ENCODE results near the gene IFI44L.

IFI44L gene

GRCh38 chr1:78640462-78640861, 20.2 kb downstream of the IFI44L start:
- FAIRE-seq, result no peak
- DNase-seq (ENCODE audit: low spot score), result no peak

DNA sequence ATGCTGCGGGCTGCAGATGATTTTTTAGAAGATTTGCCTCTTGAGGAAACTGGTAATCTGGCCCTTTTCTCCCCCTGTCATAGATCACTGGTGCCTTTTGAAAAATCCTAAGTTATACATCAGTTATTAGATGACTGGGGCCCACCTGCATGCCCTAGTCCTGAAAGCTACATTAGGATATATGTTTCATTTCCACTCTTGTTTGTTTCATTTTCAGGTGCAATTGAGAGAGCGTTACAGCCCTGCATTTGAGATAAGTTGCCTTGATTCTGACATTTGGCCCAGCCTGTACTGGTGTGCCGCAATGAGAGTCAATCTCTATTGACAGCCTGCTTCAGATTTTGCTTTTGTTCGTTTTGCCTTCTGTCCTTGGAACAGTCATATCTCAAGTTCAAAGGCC, 21.3 kb downstream of the IFI44L start:
- FAIRE-seq (no peak), DNase-seq (ENCODE audit: low spot score) (no peak)

GRCh38 chr1:78645723-78646122, 25.5 kb downstream of the IFI44L start:
- FAIRE-seq (no peak), DNase-seq (ENCODE audit: low spot score) (no peak)

- no peak for DNase-seq (ENCODE audit: low spot score)
- FAIRE-seq, result no peak
These were observed 27.0 kb downstream of the IFI44L start for GRCh38 chr1:78647238-78647637.

DNA sequence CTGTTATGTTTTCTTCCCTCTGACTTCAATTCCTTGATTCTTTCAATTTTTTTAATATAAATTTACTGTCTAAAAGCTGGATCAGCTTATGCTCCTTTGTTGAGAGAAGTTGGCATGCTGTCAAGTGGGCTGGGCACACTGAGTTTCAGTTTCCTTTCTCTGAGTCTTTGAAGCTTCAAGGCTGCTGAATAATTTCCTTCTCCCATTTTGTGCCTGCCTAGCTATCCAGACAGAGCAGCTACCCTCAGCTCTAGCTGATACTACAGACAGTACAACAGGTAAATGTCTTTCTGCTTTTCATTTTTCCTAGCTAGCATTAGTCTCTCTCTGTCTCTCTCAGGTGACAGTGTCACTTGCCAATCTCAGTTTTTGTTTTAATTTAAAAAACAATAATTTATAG, 29.4 kb downstream of the IFI44L start, which contains the start of gene IFI44:
Gene IFI44, plus strand, starts transcription at position 204 of the 400 bp plus-strand sequence. CDS start 365 bp downstream, outside the sequence.
- DNase-seq (ENCODE audit: low spot score) (peak; percentile 62), FAIRE-seq (no peak)

DNA sequence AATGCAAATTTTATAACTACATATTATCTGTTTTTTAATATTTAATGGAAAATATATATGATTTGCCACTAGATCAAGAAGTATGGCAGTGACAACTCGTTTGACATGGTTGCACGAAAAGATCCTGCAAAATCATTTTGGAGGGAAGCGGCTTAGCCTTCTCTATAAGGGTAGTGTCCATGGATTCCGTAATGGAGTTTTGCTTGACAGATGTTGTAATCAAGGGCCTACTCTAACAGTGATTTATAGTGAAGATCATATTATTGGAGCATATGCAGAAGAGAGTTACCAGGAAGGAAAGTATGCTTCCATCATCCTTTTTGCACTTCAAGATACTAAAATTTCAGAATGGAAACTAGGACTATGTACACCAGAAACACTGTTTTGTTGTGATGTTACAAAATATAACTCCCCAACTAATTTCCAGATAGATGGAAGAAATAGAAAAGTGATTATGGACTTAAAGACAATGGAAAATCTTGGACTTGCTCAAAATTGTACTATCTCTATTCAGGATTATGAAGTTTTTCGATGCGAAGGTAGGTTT, 29.9 kb downstream of the IFI44L start:
- DNase-seq (ENCODE audit: low spot score) (no peak), FAIRE-seq (no peak)

DNA sequence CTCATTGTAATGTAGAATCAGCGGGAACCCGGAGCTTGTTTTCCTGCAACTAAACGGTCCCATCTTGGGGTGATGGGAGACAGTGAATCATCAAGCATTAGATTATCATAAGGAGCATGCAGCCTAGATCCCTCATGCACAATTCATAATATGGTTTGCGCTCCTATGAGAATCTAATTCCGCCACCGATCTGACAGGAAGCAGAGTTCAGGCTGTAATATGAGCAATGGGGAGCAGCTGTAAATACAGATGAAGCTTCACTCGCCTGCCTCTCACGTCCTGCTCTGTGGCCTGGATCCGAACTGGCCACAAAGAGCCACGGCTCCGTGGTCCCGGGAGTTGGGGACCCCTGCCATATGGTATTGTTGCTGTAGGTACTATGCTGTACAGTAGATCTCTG, 31.0 kb downstream of the IFI44L start:
- DNase-seq (ENCODE audit: low spot score) (peak; percentile 10), FAIRE-seq (no peak)

DNA sequence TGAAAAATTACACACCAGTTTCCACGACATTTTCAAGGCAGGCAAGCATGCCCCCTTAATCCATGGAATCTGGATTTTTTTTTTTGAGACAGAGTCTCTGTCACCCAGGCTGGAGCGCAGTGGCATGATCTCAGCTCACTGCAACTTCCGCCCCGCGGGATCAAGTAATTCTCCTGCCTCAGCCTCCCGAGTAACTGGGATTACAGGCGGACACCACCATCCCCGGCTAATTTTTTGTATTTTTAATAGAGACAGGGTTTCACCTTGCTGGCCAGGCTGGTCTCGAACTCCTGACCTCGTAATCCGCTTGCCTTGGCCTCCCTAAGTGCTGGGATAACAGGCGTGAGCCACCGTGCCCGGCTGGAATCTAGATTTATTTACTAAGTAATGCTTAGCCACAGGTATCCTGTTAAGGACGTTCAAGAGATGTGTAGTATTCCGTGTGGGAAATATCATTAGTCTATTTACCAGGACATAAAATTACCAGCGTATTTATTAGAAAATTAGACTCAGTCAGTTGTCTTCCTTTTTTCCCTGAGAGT, 31.8 kb downstream of the IFI44L start:
- FAIRE-seq, result no peak

GRCh38 chr1:78658901-78659300, 38.7 kb downstream of the IFI44L start:
- no peak for DNase-seq (ENCODE audit: low spot score)
- FAIRE-seq, result no peak

More for the DNA sequence above, 31.8 kb downstream of the IFI44L start:
- no peak for DNase-seq (ENCODE audit: low spot score)

GRCh38 chr1:78663923-78664322, 43.7 kb downstream of the IFI44L start:
- FAIRE-seq (no peak), DNase-seq (ENCODE audit: low spot score) (no peak)

GRCh38 chr1:78664763-78665162, 44.5 kb downstream of the IFI44L start:
- DNase-seq (ENCODE audit: low spot score) (no peak), FAIRE-seq (no peak)

DNA sequence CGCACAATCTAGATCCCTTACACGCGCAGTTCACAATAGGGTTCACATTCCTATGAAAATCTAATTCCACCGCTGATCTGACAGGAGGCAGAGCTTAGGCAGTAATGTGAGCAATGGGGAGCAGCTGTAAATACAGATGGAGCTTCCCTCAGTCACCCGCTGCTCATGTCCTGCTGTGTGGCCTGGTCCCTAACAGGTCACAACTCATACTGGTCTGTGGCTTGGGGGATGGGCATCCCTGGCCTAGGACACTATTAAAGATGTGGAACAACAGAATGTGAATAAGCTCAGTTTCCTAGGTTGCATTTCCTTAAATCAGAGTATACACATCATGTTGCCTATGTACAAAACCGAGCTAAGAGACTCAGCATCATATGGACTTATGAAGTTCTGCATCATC, 45.6 kb downstream of the IFI44L start:
- FAIRE-seq (no peak), DNase-seq (ENCODE audit: low spot score) (no peak)

DNA sequence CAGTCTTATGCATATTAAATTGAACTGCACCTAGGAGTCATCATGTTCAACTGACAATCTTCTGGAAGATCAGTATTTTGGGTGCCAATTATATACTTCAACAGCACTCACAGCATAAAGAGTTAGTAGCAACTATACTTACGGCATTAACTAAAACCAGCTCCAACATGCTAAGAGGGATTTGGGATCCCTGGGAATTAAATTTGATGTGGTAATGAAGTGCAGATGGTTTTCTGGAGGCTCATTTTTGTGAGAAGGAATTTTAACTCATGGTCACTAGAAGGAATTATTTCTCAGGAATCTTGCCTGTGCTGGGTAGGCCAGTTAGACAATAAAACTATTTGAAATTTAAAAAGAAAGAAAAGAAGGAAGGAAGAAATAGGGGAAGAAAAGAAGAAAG, 47.7 kb downstream of the IFI44L start:
- no peak for FAIRE-seq
- DNase-seq (ENCODE audit: low spot score), result no peak

DNA sequence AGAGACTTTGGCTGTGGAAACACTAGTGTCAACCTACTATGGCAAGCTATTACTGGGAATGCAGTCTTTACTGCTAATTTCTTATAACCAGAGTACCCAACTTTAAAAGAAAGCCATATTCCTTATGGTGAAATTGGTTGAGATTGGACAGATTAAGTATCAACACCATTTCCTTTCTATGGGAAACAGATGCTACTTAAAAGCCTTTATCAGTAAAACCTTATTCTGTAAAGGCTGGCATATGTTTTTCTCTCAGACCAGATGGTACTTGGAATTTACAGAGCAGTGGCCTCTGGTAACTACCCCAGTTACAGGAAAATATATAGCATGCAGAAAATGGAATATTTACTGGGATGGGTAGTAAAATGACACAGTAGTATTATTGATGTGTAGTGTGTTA, 48.2 kb downstream of the IFI44L start:
- no peak for DNase-seq (ENCODE audit: low spot score)
- no peak for FAIRE-seq

DNA sequence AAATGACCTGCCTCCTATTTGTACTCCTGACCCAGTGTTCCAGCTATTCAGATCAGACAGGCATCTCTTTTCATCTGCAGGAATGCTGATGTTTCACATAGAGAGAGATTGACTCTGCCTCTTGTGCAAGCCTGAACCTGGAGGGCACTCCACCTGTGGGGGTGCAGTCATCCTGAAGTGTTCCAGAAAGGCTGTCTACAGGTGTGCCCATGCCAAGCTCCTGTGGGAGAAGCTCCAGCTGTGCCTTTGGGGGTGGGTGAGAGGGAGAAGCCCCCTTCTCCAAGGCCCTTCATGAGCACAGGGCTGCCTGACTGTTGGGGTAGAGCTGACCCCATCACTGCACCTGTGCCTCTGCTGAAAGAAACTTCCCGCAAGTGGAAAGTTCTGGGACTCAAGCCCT, 52.2 kb downstream of the IFI44L start:
- no peak for DNase-seq (ENCODE audit: low spot score)
- no peak for FAIRE-seq

- FAIRE-seq (no peak), DNase-seq (ENCODE audit: low spot score) (no peak)
These were observed 52.9 kb downstream of the IFI44L start for GRCh38 chr1:78673120-78673519.

DNA sequence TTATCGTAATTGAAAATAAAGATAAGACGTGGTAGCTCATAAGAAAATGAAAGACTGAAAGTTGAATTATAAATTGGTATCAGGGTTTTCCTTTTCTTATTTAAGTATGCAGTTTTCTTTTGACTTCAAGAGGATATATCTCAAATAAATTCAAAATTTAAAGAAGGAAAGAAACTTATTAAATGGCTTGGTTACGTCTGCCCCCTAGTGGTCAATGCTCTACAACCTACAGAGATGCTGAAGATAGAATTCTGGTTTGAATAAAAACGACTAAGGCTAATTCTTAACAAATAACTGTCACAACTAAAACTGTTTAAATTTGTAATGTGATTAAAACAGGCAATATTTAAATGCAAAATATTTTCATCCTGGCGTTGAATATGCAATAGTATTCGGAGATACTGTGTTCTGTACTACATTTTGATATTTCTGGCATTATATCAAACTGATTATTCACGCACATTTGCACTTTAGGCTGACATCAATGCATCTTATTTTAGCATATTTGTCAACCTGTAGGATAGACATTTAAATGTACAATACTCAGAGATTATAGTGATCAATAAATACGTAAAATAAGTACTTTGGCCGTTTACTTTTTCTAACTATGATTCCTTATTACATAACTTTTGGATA, 56.2 kb downstream of the IFI44L start:
- no peak for FAIRE-seq
- DNase-seq (ENCODE audit: low spot score), result peak; percentile 37

- no peak for DNase-seq (ENCODE audit: low spot score)
- no peak for FAIRE-seq
These were observed 56.7 kb downstream of the IFI44L start for GRCh38 chr1:78676993-78677392.

DNA sequence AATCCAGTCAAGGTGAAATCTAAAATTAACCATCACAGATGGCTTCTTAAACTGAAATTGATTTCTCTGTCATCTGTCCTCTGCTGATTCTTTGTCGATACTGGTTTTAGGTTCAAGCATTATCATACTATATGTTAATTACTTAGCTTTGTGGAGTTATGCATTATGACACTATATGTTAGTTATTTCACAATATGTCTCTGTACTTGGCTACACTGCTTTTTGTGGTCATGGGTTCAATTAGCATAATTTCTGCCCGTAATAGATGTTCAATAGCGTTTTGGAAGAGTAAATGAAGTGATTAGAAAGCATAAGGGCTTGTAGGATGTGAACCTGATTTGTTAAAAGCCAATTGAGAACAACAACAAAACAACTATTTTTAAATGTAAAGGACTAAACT, 57.5 kb downstream of the IFI44L start:
- DNase-seq (ENCODE audit: low spot score), result no peak
- FAIRE-seq, result no peak

DNA sequence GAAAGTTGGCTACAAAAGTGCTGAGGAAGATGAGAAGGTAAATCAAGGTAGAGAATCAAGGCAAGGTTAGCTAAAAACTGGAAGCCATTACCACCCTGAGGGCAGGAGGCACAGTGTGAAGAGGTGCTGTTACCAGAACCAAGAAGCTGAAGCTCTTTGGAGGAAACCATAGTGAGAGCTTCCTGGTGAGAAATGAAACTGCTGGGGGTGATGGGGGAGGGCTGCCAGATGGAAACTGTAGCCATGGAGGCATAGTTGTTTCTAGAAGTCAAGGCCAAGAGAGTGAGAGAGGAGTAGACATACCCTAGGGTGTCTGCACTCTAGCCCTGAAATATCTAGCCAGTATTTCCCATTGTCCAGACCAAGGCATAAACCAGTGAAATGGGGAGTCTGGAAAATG, 58.1 kb downstream of the IFI44L start:
- FAIRE-seq, result no peak
- no peak for DNase-seq (ENCODE audit: low spot score)

DNA sequence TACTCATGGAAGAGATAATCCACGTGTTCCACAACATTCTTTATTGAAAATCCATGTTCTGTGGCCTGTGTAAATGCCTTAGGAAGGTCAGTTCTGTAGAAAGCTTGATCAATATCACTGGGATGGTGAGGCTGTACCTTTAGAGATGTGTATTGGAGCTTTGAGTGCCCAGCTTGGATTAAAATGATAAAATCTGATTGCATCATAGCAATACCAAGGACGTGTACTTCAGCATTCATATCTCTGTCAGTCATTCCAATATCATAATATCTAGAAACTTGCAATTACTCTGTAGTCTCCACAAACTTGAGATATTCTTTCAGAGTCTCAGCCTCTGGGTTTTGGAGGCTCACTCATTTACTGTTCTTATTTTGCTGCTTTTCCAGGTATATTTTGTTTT, 61.0 kb downstream of the IFI44L start:
- FAIRE-seq (no peak), DNase-seq (ENCODE audit: low spot score) (no peak)

- FAIRE-seq, result no peak
- DNase-seq (ENCODE audit: low spot score), result no peak
These were observed 62.2 kb downstream of the IFI44L start for GRCh38 chr1:78682496-78682895.

GRCh38 chr1:78683079-78683478, 62.8 kb downstream of the IFI44L start:
- no peak for DNase-seq (ENCODE audit: low spot score)
- FAIRE-seq, result no peak
